SK-N-MC (cell line): ENCODE measurements around the gene EPC2.

Experiments
- EZH2 ChIP-seq: fragments of 200-600 bp; sonication (generic); IDR thresholded peaks from one replicate; pipeline ENCODE4 v1.6.1; 2017; ENCODE audit warnings: antibody characterized with exemption
- POLR2AphosphoS5 ChIP-seq: IDR thresholded peaks from 2 replicates; pipeline ENCODE4 v1.6.1; 2012; ENCODE audit warnings: mild to moderate bottlenecking, low read depth, low read length, borderline replicate concordance

- TF ChIP-seq POLR2AphosphoS5 (no peak), EZH2 (no peak)
Observed at GRCh38 chr2:148817210-148817708, 172.7 kb downstream of the EPC2 start.
